GM12892 (cell line): ENCODE results near the gene RAB11FIP2.

Experiments
- POLR2A ChIP-seq: IDR thresholded peaks from 2 replicates; pipeline ENCODE4 v1.6.1; 2011; ENCODE audit warnings: low read depth, low read length, control low read depth
- POLR2AphosphoS5 ChIP-seq: IDR thresholded peaks from 2 replicates; pipeline ENCODE4 v1.6.1; 2011; ENCODE audit warnings: low read depth, low read length, control low read depth
- TAF1 ChIP-seq: IDR thresholded peaks from 2 replicates; pipeline ENCODE4 v1.6.1; 2011; ENCODE audit warnings: low read depth, mild to moderate bottlenecking, control low read depth, low read length, borderline replicate concordance

GRCh38 chr10:118072840-118073239, 26.1 kb upstream of the RAB11FIP2 start:
- TF ChIP-seq POLR2A, result no peak
- TF ChIP-seq POLR2AphosphoS5, result no peak
- TF ChIP-seq TAF1, result no peak
